T follicular helper cell (primary cell): Measurements from ENCODE around the gene EFNA4.

Experiments
- DNase-seq: peaks from one replicate; pipeline ENCODE4 v3.0.0-alpha.2; 2020; ENCODE audit warnings: low read depth

Gene EFNA4

DNA sequence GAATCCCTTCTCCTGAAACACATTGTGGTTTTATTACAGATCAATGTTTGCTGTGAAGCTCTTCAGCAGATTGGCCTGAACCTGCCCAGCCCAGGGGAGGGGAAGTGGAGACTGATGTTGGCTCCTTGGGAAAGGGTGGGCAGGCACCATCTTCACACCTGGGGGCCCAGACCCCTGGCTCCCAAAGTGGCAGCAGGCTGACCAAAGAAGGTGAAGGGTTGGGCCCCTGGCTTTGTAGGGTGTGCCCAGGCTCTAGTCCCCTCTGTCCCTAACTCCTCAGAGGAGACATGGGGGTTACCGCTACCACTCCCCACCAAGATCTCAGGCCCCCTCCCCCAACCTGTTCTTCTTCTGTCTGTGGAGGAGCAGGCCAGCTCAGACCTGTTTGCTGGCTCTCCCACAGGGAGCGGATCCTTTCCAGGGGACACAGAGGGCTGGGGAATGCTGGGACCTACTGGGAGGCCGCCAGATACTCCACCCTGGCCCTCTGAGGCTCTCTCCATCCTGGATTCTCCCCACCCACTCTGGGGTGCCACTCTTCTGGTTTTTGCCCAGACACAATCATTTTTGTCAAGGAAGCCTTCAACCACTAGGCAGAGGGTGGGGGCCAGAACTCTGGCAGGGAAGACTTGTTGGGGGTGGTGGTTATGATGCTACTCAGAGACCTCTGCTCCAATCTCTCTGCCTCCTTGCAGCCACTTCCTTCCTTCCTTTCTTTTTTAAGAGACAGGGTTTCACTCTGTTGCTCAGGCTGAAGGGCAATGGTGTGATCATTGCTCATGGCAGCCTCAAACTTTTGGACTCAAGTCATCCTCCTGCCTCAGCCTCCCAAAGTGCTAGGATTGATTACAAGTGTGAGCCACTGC lies 10.1 kb downstream of the EFNA4 start:
- no peak for DNase-seq

DNA sequence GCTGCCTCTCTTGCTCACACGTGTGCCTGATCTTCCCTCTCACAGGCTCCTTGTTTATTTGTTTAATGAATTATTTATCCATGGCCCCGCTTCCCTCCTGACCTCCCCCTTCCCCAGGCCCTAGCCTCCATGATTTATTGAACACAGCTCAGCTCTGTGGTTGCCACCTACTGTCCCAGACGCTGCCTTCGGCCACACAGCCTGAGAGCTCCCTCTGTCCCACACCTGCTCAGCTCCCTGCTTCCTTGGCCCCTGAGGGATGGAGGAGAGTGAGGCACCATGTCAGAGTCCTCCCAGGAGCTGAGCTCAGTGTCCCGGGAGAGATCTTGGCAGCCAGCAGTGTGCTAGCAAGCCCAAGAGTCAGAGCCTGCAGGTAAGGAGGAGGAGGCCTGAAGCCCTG lies 12.0 kb downstream of the EFNA4 start:
- DNase-seq = no peak

DNA sequence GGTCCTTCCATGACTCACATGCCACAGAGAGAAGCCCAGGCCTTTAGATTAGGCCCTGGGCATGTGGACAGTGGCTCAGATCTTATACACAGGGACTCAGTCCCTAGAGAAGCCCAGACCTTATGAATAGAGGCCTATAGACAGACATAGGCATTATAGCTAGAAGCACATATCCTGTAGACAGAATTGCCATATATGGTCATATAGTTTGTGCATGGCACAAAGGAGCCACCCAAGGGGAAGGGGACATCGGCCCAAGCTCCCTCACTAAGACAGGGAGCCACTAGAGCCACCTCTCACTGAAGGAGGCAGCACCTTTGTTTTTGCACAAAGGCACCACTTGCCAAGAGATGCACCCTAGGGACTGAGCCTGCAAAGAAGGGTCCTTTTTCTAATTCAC lies 12.8 kb downstream of the EFNA4 start:
- no peak for DNase-seq

DNA sequence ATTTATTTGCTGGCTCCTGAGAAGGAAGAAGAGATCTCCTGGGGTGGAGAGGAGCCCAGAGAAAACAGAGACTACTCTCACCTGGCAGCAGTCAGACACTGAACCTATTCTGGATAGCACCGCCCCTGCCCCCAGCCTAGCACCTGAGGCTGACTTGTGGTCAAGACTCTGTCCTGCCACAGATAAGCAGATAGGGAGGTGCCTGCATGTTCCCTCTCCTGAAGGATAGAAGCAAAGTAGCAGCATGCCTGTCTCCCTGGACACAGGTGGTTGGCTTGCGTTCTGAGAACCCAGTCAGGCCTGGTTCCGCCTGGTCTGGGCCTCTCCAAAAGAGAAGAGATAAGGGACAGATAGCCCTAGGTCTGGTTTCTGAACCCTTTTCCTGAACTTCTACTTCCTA lies 13.8 kb downstream of the EFNA4 start:
- no peak for DNase-seq

DNA sequence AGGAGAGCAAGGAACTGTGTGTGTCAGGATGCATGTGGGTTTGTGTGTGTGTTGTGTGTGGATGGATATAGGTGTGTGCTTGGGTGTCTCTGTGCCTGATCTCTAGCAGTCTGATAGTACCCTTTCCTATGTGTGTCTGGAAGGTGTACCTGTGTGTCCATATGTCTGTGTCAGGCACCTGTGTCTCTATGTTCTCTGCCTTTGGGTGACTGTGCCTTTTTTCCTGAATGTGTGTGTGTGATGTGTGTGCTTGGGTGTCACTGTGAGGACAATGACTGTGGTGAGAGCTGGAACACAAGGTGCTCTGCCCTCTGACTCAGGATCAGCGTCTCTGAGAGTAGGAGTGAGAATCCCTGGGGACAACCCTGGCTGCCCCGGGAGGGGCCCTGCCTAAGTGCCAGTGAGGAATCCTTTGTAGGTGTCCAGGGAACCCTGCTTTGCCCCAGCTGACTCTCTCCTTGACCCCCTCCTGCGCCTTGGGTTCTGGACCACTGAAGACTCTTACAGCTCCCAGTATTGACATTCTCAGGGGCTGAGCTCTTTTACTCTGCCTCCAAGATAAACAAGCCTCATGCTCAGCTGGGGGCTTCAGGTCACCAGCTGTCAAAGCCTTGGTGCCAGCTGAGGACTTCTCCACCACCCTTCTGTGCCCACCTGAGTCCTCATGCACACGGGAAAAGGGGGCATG lies 14.4 kb downstream of the EFNA4 start:
- no peak for DNase-seq

DNA sequence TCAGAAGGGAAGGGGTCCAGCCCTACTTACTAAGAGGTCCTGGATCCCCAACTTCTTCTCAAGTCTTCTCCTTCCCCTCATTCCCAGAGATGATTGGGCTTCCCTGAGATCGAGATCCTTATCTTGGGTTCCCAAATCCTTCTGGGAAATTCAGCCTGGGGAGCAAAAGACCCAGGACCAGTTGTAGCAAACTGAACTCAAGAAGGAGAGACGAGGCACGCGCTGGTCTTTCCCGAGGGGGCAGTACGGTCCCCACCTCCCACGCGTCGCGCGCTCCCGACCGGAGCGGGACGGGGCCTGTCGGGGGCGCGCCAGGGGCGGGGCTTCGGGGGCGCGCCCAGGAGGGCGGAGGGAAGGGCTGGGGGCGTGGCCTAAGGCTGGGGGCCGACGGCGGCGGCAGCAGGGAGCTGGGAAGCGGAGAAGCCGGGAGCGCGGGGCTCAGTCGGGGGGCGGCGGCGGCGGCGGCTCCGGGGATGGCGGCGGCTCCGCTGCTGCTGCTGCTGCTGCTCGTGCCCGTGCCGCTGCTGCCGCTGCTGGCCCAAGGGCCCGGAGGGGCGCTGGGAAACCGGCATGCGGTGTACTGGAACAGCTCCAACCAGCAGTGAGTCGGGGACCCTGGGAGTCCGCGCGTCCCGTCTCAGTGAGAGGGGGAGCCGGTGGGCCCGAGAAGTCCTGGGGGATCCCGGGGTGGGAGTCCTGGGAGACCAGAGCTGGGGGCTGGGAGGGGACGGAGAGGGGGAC lies 15.1 kb downstream of the EFNA4 start, which contains the start of gene EFNA3:
Gene EFNA3 (plus strand): TSS at position 369 of the 741 bp plus-strand sequence. CDS start 105 bp downstream, at position 474.
- peak; percentile 42 for DNase-seq

DNA sequence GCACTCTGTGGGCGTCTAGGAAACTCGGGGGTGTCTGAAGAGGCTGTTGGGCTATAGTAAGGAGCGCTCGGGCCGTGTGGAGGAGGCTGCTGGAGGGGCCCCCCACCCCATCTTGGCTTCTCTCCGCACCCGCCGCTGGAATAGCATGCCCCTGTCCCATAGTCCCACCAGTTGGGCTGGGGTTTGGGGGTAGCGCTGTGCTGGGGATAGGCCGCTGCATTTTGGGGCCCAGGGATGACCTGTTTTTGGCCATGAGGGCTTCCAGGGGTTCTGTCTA lies 15.6 kb downstream of the EFNA4 start:
- DNase-seq = no peak

DNA sequence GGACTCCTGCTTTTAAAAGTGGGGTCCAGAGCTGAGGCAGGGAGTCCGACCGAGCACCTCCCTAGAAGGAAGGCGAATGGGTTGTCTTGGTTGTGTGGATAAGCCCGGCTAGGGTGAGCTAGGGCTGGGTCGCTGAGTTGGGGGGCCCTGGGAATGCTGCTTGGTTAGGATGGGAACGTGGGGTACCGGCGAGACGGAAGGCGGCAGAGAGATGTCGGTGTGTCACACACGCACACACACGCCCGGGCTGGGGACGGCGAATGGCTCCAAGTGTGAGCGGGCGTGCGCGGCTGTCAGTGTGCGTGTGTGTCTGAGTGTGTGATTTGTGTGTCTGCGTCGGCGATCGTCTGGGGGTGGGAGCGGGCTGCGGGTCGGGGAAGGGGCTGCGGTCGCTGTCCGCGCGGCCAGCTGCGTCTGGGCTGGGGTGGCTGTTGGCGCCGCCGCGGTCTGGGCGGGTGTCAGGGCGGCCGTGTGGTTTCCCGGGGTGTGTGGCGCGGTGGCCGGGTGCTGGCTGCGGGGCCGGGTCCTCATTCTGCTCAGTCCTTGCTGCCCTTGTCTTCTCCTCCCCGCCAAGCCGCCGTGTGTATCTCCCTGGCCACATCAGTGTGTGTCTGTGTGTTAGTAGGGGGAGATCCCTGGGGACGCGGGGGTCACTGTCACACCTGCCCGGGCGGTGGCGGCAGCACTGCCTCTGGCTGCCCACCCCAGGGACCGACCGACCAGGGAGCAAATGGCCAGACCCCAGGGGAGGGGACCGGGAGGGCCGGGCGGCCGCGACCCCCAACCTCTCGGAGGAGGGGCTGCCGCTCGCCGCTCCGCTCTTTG lies 16.2 kb downstream of the EFNA4 start:
- DNase-seq = no peak

DNA sequence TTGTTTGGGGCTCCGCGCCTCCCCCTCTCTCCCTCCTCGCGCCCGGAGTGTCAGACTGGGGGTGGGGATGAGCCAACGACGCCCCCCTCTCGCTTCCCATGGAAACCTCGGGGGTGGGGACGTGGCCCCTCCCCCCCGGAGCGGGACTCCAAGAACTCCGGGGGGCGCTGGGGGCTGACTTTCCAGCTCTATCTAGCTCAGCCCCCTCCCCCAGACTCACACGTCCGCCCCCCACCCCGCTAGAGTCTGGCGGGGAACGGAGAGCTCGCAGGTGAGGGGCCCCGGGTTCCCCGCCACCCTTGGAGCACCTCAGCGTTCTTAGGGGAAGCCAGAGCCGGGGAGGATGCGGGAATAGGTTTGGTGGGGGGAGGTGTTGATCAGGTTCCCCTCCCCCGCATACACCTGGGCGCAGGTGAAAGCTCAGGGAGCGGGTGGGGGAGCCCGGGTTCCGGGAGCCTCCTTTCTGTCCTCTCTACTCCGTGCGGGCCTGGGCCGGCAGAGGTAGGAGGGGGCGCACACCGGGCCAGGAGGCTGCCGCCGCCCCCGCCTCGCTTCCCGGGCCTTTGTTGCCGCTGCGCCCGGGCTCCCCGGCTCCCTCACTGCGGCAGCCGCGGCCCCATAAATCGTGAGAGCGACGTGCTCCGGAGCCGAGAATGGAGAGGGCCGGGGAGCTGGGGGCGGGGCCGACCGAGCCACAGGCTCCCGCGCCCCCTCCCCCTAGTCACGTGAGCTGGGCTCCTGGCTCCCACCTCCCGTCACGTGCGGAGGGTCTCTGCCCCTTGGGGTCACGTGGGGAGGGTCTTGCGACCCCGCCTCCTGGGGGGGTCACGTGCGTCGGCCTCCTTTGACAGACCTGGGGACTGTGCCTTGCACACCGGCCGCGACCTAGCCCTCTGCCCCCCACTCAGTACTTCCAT lies 17.0 kb downstream of the EFNA4 start:
- peak; percentile 33 for DNase-seq

DNA sequence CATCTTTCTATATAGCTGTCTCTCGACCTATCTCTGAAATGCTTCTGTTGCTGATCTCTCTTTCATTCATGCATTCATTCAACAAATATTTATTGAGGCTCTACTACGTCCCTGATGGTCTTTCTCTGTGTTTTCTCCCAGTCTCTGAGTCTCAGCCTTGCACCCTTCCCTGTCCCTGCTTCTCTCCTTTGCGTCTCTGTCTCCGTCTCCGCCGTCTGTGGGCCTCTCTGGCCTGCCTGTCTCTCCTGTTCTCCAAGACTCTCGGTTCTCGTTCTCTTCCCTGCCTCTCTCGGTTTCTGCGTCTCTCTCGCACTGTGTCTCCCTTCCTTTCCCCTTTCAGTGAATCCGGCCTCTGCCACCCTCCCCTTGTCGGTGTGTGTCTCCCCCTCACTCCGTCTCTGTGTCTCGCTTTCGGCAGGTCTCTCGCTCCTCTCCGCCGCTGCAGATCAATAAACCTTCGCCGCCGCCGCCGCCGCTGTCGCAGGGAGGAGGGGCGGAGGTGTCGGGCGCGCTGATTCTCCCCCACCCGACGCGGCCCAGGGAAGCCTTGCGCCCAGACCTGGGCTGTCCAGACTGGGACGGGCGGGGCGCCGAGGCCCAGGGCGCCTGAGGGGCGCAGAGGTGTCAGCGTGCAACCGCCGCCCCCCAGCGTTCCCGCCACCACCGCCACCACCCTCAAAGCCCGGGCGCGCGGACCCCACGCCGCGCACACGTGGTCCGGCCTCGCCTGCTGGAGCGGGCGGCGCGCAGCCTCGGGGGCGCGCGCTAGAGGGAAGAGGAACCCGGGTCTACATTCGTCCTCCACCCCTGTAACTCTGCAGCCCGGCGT lies 18.1 kb downstream of the EFNA4 start:
- peak; percentile 22 for DNase-seq

DNA sequence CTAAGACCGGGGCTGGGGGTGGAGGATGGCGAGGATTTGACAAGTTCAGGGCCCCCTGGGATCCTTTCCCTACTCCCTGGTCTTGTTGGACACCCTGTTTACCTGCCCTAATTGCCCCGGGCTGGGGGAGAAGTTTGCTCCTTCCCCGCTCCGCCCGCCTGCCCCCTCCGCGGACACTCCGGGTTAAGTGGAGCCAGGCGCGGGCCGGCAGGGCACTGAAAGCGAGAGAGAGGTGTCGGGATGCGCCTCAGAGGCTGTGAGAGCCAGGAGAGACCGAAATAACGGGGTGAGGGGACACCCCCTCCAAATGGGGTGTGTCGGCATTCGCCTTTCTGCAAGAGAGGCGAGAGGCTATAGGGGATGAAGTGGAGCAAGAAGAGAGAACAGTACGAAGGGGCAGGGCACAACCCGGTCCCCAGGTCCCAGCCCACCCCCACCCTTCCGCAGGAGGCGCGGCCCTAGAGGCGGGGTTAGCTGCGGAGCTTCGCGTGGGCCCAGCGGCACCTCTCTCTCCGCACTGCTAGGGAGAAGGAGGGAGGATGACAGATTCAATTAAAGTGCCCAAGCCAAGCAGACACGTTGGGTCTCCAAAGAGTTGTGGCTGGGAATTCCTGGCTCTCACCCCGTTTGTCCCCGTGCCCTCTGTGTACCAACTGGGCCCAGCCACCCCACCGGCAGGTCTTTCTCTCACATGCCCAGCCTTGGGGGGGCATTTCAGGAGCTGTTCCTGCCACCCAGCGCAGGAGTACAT lies 18.9 kb downstream of the EFNA4 start:
- DNase-seq = no peak

DNA sequence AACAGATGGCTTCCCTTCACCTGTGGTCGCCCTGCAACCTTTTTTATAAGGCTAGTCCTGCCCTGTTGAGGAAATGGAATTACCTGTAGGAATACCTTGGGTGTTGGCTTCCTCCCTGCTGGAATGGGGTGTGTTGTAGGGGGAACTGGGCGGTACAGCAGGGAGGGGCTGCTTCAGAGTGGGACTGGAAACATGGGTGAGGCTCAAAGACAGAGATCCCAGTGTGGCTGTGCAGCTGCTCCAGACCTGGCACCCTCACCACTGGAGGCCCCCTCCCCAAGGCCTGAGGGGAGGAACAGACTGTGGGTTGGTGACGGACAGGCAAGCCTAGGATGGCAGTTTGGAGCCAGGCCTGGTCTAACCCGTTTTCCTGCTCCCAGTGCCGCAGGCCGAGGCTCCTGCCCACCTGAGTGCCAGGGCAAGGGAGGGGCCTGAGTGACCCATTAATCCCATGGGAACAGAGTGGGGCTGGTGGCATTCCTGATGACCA lies 19.6 kb downstream of the EFNA4 start:
- no peak for DNase-seq

DNA sequence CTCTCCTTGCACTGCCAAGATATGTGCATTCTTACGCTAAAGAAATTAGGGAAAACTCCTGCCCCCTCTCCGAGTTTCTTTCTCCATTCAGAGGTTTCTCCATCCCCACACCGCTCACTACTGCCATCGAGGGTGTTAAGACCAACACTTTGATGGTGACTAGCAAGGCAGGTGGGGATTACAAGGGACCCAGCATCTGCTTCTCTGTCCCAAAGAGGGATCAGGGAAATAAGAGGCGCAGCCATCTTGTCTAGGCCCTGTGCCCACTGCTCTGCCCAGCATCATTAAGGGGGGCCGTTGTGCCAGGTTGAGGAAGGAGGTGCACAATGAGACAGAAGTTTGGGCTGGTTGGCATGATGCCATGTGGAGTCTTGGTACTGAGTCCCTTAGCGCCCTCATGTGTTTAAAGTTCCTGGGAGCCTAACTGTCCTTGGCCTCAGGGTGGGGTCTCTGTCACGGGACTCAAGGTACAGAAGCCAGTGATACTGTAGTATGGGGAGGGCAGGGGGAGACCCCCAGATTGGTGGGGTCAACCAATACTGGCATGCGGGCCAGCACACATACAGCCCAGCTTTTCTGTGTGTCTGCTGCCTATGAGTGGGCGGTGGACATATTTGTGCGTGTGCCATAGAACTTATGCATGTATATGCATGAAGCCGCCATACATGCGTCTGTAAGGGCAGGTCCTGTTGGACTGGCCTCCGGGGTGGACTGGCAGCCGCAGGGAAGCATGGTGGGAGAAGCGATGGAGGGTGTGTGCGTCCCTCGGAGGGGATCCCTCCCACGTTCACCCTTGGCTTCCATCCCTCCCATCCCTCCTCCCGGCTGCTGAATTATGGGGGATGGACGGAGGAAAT lies 20.6 kb downstream of the EFNA4 start:
- DNase-seq = no peak

DNA sequence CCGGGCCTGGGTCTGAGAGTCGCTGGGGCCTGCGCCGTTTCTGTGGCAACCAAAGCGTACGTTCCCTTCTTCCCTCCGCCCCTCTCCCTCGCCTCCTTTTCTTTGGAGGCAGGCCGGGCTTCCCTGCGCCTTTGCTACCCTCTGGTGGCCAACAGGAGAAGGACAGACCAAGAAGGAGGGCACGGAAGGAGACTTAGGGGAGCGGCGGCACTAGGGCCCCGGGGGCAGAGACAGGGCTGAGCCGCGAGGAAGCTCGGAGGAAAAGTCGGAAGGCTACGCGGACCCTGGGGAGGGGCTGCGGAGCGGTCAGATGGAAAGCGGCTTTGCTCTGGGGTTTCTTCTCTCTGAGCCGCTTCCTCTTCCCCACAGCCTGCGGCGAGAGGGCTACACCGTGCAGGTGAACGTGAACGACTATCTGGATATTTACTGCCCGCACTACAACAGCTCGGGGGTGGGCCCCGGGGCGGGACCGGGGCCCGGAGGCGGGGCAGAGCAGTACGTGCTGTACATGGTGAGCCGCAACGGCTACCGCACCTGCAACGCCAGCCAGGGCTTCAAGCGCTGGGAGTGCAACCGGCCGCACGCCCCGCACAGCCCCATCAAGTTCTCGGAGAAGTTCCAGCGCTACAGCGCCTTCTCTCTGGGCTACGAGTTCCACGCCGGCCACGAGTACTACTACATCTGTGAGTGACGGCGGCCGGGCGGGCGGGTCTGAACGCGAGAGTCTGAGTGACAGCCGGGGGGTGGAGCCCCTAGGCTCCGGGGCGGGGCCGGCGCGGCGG lies 21.4 kb downstream of the EFNA4 start:
- peak; percentile 87 for DNase-seq

DNA sequence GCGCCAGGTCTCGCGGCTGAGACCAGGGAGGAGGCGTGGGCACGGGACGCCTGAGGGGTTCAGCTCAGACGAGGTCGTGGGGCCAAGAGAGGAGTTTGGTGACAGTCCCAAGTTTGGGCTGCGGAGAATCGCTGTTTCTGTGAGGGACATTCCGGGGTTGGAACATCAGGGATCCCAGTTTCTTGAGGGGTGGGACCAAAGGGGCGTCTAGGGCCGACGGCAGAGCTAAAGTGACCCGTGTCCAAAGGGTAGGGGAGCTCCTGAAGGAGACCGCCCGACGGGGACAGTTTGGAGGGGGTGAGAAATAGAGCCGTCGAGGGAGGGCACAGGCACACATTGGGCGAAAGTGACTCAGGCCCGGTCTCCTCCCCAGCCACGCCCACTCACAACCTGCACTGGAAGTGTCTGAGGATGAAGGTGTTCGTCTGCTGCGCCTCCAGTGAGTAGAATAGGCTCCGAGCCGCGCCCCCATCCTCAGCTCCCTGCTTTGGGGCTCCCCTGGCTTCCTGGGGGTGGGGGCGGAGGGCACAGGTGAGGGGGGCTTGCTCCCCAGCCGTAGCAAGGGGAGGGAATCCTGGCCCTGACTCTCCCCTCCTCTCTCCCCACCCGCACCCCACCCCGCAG lies 22.1 kb downstream of the EFNA4 start:
- peak; percentile 73 for DNase-seq

DNA sequence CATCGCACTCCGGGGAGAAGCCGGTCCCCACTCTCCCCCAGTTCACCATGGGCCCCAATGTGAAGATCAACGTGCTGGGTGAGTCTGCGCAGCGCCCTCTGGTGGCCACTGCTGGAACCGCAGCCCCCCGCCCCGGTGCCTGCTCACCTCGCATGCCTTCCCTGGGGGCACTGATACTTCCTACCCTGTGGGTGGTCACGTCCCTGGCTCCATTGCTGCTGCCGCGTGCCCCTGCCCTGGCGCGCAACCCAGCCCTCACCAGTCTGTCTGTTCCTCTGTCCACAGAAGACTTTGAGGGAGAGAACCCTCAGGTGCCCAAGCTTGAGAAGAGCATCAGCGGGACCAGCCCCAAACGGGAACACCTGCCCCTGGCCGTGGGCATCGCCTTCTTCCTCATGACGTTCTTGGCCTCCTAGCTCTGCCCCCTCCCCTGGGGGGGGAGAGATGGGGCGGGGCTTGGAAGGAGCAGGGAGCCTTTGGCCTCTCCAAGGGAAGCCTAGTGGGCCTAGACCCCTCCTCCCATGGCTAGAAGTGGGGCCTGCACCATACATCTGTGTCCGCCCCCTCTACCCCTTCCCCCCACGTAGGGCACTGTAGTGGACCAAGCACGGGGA lies 22.7 kb downstream of the EFNA4 start:
- DNase-seq = peak; percentile 74
